SU-DHL-6 (cell line): ENCODE results near the gene NXPH1.

Experiments
- H2AFZ ChIP-seq: fragments of 200-600 bp; sonication (generic); 2 replicates; pipeline ENCODE4 v1.6.1; 2014; ENCODE audit warnings: low read depth, mild to moderate bottlenecking, moderate library complexity, mixed read lengths, antibody characterized with exemption, low read length; ENCODE audit not compliant: severe bottlenecking
- H3F3A ChIP-seq: fragments of 200-600 bp; shearing (Covaris generic); 2 replicates; pipeline ENCODE4 v1.6.0; 2016; ENCODE audit warnings: antibody characterized with exemption, mild to moderate bottlenecking; ENCODE audit not compliant: insufficient read depth
- H3K27ac ChIP-seq: fragments of 200-600 bp; sonication (generic); 2 replicates; pipeline ENCODE4 v1.5.1; 2016; ENCODE audit warnings: low read depth, mild to moderate bottlenecking, low read length, moderate library complexity, mixed read lengths
- H3K27me3 ChIP-seq: fragments of 200-600 bp; sonication (generic), shearing (Covaris generic); 2 replicates; pipeline ENCODE4 v1.6.0; 2014; ENCODE audit warnings: mild to moderate bottlenecking, low read length
- H3K36me3 ChIP-seq: fragments of 200-600 bp; sonication (generic); 2 replicates; pipeline ENCODE4 v1.6.1; 2014; ENCODE audit warnings: mild to moderate bottlenecking, low read length, mixed read lengths
- H3K4me2 ChIP-seq: fragments of 300-600, 200-600 bp; shearing (Covaris generic), sonication (generic); 2 replicates; pipeline ENCODE4 v1.6.0; 2014; ENCODE audit warnings: low read length, low read depth, mild to moderate bottlenecking; ENCODE audit not compliant: poor library complexity, severe bottlenecking
- H3K4me3 ChIP-seq: fragments of 200-600 bp; sonication (generic); 2 replicates; pipeline ENCODE4 v1.5.1; 2014; ENCODE audit warnings: antibody characterized with exemption, low read length, mild to moderate bottlenecking, mixed read lengths; ENCODE audit not compliant: insufficient read depth, poor library complexity, severe bottlenecking
- H3K79me2 ChIP-seq: fragments of 200-600 bp; sonication (generic); 2 replicates; pipeline ENCODE4 v1.6.1; 2014; ENCODE audit warnings: mild to moderate bottlenecking, low read length, moderate library complexity; ENCODE audit not compliant: insufficient read depth
- H3K9ac ChIP-seq: fragments of 200-600 bp; sonication (generic); 2 replicates; pipeline ENCODE4 v1.7.0; 2014; ENCODE audit warnings: mild to moderate bottlenecking, low read length
- H3K9me2 ChIP-seq: fragments of 200-600 bp; sonication (generic); replicated peaks from 2 replicates; pipeline ENCODE4 v1.6.1; 2014; ENCODE audit warnings: low read length; ENCODE audit not compliant: insufficient read depth
- H3K9me3 ChIP-seq: fragments of 200-600 bp; sonication (generic); 2 replicates; pipeline ENCODE4 v1.6.1; 2014; ENCODE audit warnings: low read length, mixed read lengths; ENCODE audit not compliant: insufficient read depth
- H4K20me1 ChIP-seq: fragments of 200-600 bp; sonication (generic); 2 replicates; pipeline ENCODE4 v1.6.1; 2014; ENCODE audit warnings: low read depth, mild to moderate bottlenecking, antibody characterized with exemption, low read length, moderate library complexity, mixed read lengths
- EZH2phosphoT487 ChIP-seq: fragments of 200-600 bp; sonication (generic), shearing (Covaris generic); conservative IDR thresholded peaks from 2 replicates; pipeline ENCODE4 v1.6.1; 2018; ENCODE audit warnings: mild to moderate bottlenecking, antibody characterized with exemption, low read length, moderate library complexity, mixed read lengths
- TF ChIP-seq, protein P1 (sequence below): fragments of 200-600 bp; sonication (generic); IDR thresholded peaks from one replicate; pipeline ENCODE4 v1.5.1; 2017; ENCODE audit warnings: antibody characterized with exemption, mild to moderate bottlenecking, low read length, moderate library complexity; ENCODE audit not compliant: insufficient read depth, poor library complexity, severe bottlenecking

Gene NXPH1

DNA sequence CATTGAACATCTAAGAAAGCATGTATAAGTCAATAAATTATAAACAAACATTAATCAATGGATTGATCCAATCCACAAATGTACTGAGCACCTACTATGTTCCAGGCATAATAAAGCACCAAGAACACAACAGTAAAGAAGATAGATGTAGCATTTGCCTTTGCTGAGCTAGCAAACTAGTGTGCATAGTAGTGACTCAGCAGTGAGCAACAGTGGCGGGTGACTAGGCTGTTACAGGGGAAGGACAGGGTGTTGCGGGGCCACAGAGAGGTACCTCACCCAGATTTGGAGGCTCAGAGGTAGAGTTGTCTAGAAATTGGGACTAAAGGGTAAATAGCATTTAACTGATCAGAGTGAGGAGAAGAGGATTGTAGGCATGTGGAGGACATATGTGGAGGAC is 83.6 kb downstream of the NXPH1 start:
- TF ChIP-seq, protein P1, sequence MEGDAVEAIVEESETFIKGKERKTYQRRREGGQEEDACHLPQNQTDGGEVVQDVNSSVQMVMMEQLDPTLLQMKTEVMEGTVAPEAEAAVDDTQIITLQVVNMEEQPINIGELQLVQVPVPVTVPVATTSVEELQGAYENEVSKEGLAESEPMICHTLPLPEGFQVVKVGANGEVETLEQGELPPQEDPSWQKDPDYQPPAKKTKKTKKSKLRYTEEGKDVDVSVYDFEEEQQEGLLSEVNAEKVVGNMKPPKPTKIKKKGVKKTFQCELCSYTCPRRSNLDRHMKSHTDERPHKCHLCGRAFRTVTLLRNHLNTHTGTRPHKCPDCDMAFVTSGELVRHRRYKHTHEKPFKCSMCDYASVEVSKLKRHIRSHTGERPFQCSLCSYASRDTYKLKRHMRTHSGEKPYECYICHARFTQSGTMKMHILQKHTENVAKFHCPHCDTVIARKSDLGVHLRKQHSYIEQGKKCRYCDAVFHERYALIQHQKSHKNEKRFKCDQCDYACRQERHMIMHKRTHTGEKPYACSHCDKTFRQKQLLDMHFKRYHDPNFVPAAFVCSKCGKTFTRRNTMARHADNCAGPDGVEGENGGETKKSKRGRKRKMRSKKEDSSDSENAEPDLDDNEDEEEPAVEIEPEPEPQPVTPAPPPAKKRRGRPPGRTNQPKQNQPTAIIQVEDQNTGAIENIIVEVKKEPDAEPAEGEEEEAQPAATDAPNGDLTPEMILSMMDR: no peak
- TF ChIP-seq EZH2phosphoT487: no peak
- H2AFZ ChIP-seq: no peak overlapping the region
- no peak overlapping the region for H3K27ac ChIP-seq
- no peaks in the 10 kb centered on the region for H4K20me1 ChIP-seq
- H3K9me3 ChIP-seq: no peaks in the 10 kb centered on the region
- H3K36me3 ChIP-seq: no peaks in the 10 kb centered on the region
- H3K9ac ChIP-seq: no peak overlapping the region
- no peak overlapping the region for H3K4me3 ChIP-seq
- no peaks in the 10 kb centered on the region for H3F3A ChIP-seq
- no peaks in the 10 kb centered on the region for H3K79me2 ChIP-seq
- H3K9me2 ChIP-seq: no peaks in the 10 kb centered on the region
- no peak overlapping the region for H3K4me2 ChIP-seq
- no peaks in the 10 kb centered on the region for H3K27me3 ChIP-seq

DNA sequence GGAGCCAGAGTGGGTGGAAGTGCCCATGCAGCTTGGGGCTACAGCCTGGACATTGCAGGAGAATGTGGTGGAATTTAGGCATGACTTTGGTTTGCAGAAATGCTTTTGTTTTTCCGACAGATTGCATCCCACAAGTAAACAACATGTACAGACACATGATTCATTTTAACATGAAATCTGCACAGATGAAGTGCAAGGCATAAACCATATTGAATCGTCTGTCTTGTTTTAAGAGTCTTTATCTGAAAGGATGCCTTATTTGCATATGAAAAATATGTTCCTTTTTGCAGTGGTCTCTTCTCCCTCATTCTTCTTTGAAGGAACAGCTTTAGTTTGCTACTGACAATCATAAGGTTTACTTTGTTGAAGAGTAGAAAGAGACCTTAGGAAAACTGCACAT is 94.9 kb downstream of the NXPH1 start:
- TF ChIP-seq EZH2phosphoT487: no peak
- TF ChIP-seq, protein P1: no peak

DNA sequence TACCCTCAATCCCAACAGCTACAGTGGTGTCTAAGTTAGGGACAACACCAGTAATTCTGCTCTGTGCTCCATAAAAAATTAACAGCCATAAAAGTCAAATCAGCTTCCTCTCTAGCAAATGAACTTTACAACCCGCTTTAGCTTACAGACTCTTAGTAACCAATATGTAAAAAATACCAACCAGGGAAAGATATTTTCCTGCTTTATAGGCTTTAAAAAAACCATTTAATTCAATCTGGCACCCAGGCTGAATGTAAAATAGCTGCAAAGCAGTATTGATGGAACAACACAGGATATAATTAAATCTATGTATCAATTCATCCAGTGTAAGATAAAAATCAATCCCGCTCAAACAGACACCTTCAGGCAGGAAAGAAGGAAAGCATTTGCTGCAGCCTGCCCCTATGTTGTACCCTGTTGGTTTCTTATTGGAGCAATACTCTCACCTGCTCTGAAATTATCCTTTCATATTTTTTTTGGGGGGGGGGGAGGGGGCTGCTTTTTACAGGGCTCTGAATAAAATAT is 98.6 kb downstream of the NXPH1 start:
- H3K79me2 ChIP-seq: no peaks in the 10 kb centered on the region
- TF ChIP-seq EZH2phosphoT487: no peak
- TF ChIP-seq, protein P1: no peak

More for the DNA sequence above, 94.9 kb downstream of the NXPH1 start:
- no peaks in the 10 kb centered on the region for H3K9me3 ChIP-seq
- no peak overlapping the region for H2AFZ ChIP-seq
- H3F3A ChIP-seq: no peaks in the 10 kb centered on the region
- no peak overlapping the region for H3K9ac ChIP-seq
- no peak overlapping the region for H3K4me3 ChIP-seq
- H3K27me3 ChIP-seq: no peaks in the 10 kb centered on the region
- no peak overlapping the region for H3K4me2 ChIP-seq
- no peaks in the 10 kb centered on the region for H3K36me3 ChIP-seq
- no peak overlapping the region for H3K27ac ChIP-seq
- H4K20me1 ChIP-seq: no peaks in the 10 kb centered on the region
- H3K79me2 ChIP-seq: no peaks in the 10 kb centered on the region
- H3K9me2 ChIP-seq: no peaks in the 10 kb centered on the region

DNA sequence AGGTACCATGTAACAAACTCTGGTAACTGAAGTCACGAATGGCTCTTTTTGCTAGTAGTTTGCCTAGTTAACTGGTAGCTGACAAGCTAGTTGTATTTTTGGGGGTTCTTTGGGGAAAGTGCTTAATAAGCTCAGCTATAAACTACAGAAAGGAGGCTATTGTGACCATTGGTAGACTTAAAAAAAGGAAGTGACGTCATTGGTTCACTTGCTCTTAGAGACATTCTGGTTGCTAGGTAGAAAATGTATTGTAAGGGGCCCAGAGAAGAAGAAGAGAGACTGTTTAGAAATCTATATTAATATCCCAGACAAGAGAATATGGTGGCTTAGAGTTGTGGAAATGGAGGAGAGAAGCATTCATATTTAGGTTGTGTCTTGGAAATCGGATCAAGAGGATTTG is 103.0 kb downstream of the NXPH1 start:
- H3K9me2 ChIP-seq: no peaks in the 10 kb centered on the region
- no peak overlapping the region for H3K27ac ChIP-seq
- no peak overlapping the region for H2AFZ ChIP-seq
- no peaks in the 10 kb centered on the region for H3F3A ChIP-seq
- H3K4me3 ChIP-seq: no peak overlapping the region
- no peaks in the 10 kb centered on the region; the same call in 1 of the 2 replicates for H4K20me1 ChIP-seq
- H3K9ac ChIP-seq: no peak overlapping the region
- TF ChIP-seq, protein P1: no peak
- no peak for TF ChIP-seq EZH2phosphoT487
- no peaks in the 10 kb centered on the region for H3K27me3 ChIP-seq
- no peaks in the 10 kb centered on the region for H3K36me3 ChIP-seq
- no peaks in the 10 kb centered on the region for H3K79me2 ChIP-seq
- H3K9me3 ChIP-seq: no peaks in the 10 kb centered on the region
- H3K4me2 ChIP-seq: no peak overlapping the region

More for the DNA sequence above, 98.6 kb downstream of the NXPH1 start:
- H3K27me3 ChIP-seq: no peaks in the 10 kb centered on the region
- H3K4me2 ChIP-seq: no peak overlapping the region
- H3F3A ChIP-seq: no peaks in the 10 kb centered on the region
- H3K4me3 ChIP-seq: no peak overlapping the region
- H3K9ac ChIP-seq: no peak overlapping the region
- H2AFZ ChIP-seq: no peak overlapping the region
- no peaks in the 10 kb centered on the region for H4K20me1 ChIP-seq
- no peaks in the 10 kb centered on the region for H3K36me3 ChIP-seq
- no peak overlapping the region for H3K27ac ChIP-seq
- H3K9me2 ChIP-seq: no peaks in the 10 kb centered on the region
- no peaks in the 10 kb centered on the region for H3K9me3 ChIP-seq
